GM21529 (cell line): Measurements from ENCODE around the gene GALNS.

Experiments
- ATAC-seq: cut with Tn5 transposase; IDR thresholded peaks from one replicate; pipeline ENCODE4 v1.9.1; 2021; ENCODE audit not compliant: unreplicated experiment

GALNS gene

GRCh38 chr16:88857728-88858339, 1.1 kb upstream of the GALNS start:
- ATAC-seq, result peak; percentile 40

GRCh38 chr16:88856122-88856827, 472 bp downstream of the GALNS start:
- no peak for ATAC-seq

GRCh38 chr16:88855736-88856121, 1.0 kb downstream of the GALNS start:
- no peak for ATAC-seq

- ATAC-seq, result no peak
Observed at GRCh38 chr16:88855176-88855575, 1.6 kb downstream of the GALNS start.

- no peak for ATAC-seq
Observed at GRCh38 chr16:88854306-88855111, 2.2 kb downstream of the GALNS start.

- no peak for ATAC-seq
Observed at GRCh38 chr16:88853325-88853941, 3.3 kb downstream of the GALNS start.

GRCh38 chr16:88851616-88852015, 5.1 kb downstream of the GALNS start:
- no peak for ATAC-seq

GRCh38 chr16:88850531-88851199, 6.1 kb downstream of the GALNS start:
- no peak for ATAC-seq

GRCh38 chr16:88848557-88848956, 8.2 kb downstream of the GALNS start:
- no peak for ATAC-seq

GRCh38 chr16:88847654-88848053, 9.1 kb downstream of the GALNS start:
- ATAC-seq, result no peak

- ATAC-seq, result no peak
Observed at GRCh38 chr16:88846088-88846487, 10.7 kb downstream of the GALNS start.

GRCh38 chr16:88844419-88845036, 12.2 kb downstream of the GALNS start:
- ATAC-seq, result no peak

GRCh38 chr16:88843256-88843655, 13.5 kb downstream of the GALNS start:
- no peak for ATAC-seq

GRCh38 chr16:88842806-88843205, 13.9 kb downstream of the GALNS start:
- no peak for ATAC-seq

- no peak for ATAC-seq
Observed at GRCh38 chr16:88842308-88842756, 14.4 kb downstream of the GALNS start.

GRCh38 chr16:88841521-88842307, 15.0 kb downstream of the GALNS start:
- ATAC-seq, result no peak

GRCh38 chr16:88840600-88841215, 16.0 kb downstream of the GALNS start:
- no peak for ATAC-seq

GRCh38 chr16:88839745-88840599, 16.8 kb downstream of the GALNS start:
- no peak for ATAC-seq
